Epithelial cell of esophagus (primary cell): ENCODE measurements around the gene SERPINE3.

Experiments
- DNase-seq: peaks from one replicate; pipeline ENCODE4 v3.0.0; 2010; ENCODE audit warnings: low read depth
- H3K4me3 ChIP-seq: 2 replicates; pipeline ENCODE4 v1.5.1; 2011; ENCODE audit warnings: mild to moderate bottlenecking, low read length, control low read depth
- TF ChIP-seq, protein P1 (sequence below): IDR thresholded peaks from 2 replicates; pipeline ENCODE4 v1.5.1; 2011; ENCODE audit warnings: low read depth, mild to moderate bottlenecking, low read length, control low read depth, inconsistent platforms; ENCODE audit not compliant: insufficient read depth; ENCODE audit errors: missing control alignments

SERPINE3 gene

DNA sequence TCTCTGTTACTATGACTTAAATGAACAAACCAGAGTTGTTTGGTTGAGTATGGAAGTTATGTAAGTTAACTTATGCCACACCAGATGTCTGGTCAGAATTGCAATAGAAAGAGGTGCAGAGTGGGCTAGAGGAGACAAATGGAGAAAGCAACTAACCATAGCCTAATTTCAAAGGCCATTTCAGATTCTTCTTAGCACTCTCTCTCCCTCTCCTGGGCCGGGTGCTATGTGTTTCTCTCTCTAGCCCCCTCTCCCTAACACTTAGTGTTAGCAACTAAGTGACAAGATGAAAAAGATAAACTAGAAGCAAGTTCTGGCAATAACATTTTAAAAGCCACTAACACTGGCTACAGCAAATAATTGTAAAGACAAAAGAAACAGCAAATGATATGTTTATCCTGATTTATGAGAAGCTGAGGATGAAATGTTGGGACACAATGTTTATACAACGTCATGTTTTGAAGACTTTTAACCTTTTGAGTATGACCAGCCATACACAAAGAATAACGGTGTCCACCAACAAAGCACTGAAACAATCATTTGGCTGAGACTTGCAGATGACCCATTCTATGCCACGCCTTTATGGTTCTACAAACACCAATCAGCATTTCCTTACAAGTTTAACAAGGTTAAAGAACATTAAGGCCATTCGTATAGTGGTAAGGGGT, 18.6 kb downstream of the SERPINE3 start:
- no peak for DNase-seq
- H3K4me3 ChIP-seq, result no peak overlapping the region
- TF ChIP-seq, protein P1, sequence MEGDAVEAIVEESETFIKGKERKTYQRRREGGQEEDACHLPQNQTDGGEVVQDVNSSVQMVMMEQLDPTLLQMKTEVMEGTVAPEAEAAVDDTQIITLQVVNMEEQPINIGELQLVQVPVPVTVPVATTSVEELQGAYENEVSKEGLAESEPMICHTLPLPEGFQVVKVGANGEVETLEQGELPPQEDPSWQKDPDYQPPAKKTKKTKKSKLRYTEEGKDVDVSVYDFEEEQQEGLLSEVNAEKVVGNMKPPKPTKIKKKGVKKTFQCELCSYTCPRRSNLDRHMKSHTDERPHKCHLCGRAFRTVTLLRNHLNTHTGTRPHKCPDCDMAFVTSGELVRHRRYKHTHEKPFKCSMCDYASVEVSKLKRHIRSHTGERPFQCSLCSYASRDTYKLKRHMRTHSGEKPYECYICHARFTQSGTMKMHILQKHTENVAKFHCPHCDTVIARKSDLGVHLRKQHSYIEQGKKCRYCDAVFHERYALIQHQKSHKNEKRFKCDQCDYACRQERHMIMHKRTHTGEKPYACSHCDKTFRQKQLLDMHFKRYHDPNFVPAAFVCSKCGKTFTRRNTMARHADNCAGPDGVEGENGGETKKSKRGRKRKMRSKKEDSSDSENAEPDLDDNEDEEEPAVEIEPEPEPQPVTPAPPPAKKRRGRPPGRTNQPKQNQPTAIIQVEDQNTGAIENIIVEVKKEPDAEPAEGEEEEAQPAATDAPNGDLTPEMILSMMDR, result no peak

DNA sequence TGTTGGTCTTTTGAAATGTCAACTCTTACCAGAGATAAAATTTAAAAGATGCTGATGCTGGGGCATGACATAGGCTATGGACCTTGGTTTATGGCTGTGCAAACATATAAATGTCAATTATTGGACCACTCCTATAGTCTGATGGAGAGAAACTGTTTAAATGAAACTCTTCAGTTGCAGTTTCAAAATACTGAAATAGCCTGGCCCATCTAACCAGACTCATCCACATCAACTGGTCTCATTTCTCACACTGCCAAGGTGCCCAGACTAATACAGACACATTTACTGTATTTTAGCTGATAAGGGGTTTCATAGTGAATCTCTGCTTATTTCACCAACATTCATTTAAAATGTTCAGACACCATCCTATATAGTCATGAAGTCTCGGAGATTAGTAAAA, 19.9 kb downstream of the SERPINE3 start:
- no peak for DNase-seq
- TF ChIP-seq, protein P1, result no peak
- H3K4me3 ChIP-seq, result no peak overlapping the region

DNA sequence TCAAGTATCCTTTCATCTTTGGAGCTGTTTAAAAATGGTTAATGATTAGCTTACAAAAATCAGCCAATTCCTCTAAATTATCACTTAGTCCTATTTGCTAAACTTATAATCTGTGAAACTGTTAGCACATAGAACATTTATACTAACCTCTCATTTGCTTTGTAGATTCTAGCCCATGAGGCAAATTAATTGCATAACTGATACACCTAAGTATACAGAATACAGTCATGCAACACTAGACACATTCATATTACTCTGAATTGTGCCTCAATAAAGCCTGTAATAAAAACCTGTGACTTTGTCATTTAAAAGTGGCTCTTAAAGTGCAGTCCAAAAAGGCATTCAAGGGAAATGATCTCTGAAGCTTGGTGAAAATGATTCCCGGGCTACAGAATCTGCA, 21.0 kb downstream of the SERPINE3 start:
- H3K4me3 ChIP-seq, result no peak overlapping the region
- no peak for DNase-seq
- TF ChIP-seq, protein P1, result no peak

DNA sequence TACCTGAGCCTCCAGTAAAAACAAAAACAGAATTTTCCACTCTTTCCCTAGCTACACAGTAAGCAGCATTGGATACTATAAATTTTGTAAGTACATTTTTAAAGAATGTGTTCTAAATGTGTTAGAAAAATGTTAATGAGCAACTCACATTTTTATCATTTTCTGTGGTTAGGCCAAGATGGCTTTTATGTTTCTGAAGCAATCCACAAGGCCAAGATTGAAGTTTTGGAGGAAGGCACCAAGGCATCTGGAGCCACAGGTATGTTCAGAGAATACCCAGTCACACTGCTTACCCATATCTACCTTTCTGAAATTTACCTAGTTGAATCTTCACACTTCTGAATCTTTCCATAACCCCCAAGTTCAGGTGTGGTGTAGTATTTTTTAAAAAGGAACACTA, 21.6 kb downstream of the SERPINE3 start:
- TF ChIP-seq, protein P1, result no peak
- no peak overlapping the region for H3K4me3 ChIP-seq
- DNase-seq, result no peak

DNA sequence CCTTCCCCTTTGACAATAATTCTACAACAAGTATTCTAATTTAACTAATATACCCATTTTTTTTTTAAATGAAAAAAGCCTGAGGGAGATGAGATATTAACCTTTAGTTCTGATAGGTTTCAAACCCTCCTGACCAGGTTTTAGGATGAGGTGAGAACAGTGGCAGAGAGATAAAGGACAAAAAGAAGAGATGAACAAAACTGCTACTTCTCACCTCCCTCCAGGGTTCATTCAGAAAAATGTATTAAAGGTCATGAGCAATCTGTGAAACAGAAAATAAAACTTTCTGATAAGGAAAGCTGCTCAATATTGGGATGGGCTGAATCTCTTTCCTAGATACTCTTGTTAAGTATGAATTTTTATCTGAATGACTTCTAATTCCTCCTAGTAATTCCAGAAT, 24.1 kb downstream of the SERPINE3 start:
- TF ChIP-seq, protein P1, result no peak
- H3K4me3 ChIP-seq, result no peak overlapping the region
- DNase-seq, result no peak

DNA sequence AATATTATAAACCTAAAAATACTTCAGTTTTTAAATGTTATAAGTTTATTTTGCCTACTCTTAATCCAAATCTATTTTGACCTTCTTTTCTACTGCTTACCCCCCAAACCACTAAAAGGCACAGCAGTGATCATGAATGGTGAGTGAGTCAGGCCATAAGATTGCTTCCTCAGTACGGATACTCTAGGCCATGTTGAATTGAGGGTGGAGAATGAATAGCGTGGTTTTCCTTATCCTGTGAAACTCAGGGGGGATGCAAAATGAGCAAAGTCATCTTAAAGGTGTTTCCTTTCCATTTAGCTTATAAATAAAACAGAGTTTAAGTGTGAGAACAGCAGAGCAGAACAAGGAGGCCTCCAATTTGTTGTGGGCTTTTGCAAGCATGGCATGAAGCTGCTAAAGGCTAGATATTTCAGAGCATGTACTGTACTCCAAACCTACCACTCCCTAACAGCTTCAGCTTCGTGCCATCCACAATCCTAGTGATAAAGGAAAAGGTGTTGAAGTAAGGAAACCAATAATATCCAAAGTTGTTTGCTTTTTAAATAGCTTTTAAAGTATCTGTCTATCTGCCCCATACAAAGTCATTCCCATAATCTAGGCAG, 25.0 kb downstream of the SERPINE3 start:
- H3K4me3 ChIP-seq, result no peak overlapping the region
- no peak for DNase-seq

More for the DNA sequence above, 25.0 kb downstream of the SERPINE3 start:
- TF ChIP-seq, protein P1, result no peak
